H7 (cell line): ENCODE results near the gene IGFBP1. TPM values are rescaled to one million over a fixed set of nuclear protein-coding genes. Genes with fewer than 3 reads are reported as not detected.
A peak's percentile ranks its signal among the peaks of the same experiment; 100 is the strongest.

Experiments used
- DNase-seq: peaks from one replicate; pipeline ENCODE4 v3.0.0; 2012
- H3K27me3 ChIP-seq: 2 replicates; pipeline ENCODE4 v1.6.0; 2011; ENCODE audit warnings: mild to moderate bottlenecking, low read length; ENCODE audit not compliant: control insufficient read depth, insufficient read depth
- H3K36me3 ChIP-seq: replicated peaks from 2 replicates; pipeline ENCODE4 v1.5.1; 2011; ENCODE audit warnings: low read length; ENCODE audit not compliant: control insufficient read depth, insufficient read depth
- H3K4me3 ChIP-seq: 2 replicates; pipeline ENCODE4 v1.5.1; 2011; ENCODE audit warnings: low read depth, mild to moderate bottlenecking, control low read depth, low read length, moderate library complexity; ENCODE audit not compliant: insufficient read depth
- total RNA-seq: library from RNA; depleted of rRNA; stranded (reverse); fragments of >200 nt; shearing (Covaris generic); gene quantifications from 2 replicates; pipeline ENCODE4 v1.2.3, GENCODE V29; 2014

The IGFBP1 gene
- total RNA-seq, 1 experiment from 2014 or later: not detected

DNA sequence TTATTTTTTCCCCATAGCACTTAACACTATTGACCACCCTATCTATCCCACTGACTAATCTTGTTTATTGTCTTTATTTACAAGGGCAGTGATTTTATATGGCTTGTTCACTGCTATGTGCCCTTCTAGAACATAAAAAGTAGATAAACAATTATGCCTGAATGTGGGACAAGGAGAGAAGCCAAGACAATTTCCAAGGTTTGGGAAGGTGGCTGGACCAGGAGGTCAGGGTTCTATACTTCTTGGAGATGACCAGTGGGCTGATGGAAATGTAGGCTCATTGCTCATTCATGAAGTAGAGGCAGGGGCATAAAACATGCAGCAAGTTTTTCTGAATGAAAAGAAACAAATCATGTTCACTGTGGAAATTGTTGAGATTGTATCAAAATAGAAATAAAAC is 21.3 kb downstream of the IGFBP1 start:
- no peak for DNase-seq
- Histone ChIP-seq H3K27me3 (no peaks in the 10 kb centered on the region), H3K36me3 (no peaks in the 10 kb centered on the region)

DNA sequence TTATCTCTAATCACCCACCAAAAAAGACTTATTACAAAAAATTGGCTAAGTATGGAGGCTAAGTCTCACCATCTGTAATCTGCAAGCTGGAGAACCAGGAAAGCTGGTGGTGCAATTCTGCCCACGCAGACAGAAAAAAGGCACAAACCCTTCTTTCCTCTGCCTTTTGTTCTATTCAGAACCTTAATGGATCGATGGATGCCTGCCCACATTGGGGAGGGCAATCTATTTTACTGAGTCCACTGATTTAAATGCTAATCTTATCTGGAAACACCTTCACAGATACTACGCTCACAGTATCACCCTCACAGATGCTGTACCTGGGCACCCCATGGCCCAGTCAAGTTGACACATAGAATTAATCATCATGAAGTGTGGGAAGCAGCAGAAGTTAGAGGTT is 22.6 kb downstream of the IGFBP1 start:
- H3K27me3 ChIP-seq: no peaks in the 10 kb centered on the region
- DNase-seq: no peak
- no peaks in the 10 kb centered on the region for H3K36me3 ChIP-seq
- H3K4me3 ChIP-seq: no peak overlapping the region

More for the DNA sequence above, 21.3 kb downstream of the IGFBP1 start:
- no peak overlapping the region for H3K4me3 ChIP-seq

DNA sequence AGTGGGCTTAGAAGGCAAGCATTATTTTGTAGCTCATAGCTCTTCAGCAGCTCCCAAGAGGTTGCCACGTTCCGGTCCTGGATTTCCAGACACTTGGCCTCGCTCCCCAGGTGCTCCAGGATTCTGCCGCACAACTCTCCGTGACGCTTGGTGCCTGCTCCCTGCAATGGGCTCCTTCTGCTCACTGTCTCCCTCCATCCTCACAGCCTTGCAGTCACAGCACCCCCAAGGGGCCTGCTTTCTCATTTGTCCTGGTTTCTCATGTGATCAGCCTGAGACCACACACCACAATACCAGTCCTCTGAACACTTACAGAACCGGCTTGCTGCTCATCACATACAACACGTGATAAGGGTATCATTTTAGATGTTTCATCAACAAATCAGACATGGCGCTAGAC is 23.0 kb downstream of the IGFBP1 start:
- Histone ChIP-seq H3K36me3 (no peaks in the 10 kb centered on the region), H3K4me3 (no peak overlapping the region), H3K27me3 (no peaks in the 10 kb centered on the region)
- DNase-seq: no peak

DNA sequence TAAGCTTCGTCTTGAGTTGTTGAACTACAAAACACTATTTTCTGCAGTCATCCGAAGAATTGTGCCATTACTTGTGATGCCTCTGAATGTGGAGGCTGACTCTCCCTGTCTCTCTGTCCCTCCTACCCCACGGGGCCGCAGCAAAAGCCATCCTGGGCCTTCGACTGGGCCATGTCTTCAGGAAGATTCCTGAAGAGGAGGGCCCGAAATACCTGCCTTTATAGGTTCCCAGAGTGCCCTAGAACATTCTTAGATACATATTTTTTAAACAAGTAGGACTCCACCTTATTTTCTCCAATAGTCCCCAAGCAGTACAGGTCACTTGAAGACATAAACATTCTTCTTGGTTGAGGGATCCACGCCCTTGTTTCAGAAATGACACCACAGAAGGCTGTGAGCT is 24.7 kb downstream of the IGFBP1 start:
- Histone ChIP-seq H3K36me3 (no peaks in the 10 kb centered on the region), H3K4me3 (no peak overlapping the region), H3K27me3 (peaks cover 4% of the 10 kb centered on the region)
- DNase-seq: no peak

DNA sequence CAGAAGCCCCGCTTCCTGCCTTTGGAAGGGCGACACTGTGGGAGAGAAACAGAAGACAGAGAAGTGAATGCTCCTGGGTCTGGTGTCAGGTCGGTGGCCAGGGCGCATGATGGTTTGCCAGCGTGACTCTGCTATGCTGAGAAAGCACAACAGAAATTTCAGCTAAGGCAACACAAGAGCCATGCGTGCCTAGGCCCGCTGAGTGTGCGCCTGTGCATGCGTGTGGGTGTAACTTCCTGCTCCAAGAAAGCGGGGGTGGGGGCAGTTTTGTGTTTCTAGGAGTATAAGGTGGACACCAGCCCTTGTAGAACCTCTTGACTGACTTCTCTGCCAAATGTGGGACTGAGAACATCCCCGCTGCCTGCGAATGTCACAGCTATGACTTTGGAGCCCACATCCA is 26.6 kb downstream of the IGFBP1 start:
- Histone ChIP-seq H3K36me3 (no peaks in the 10 kb centered on the region), H3K4me3 (no peak overlapping the region), H3K27me3 (peaks cover 23% of the 10 kb centered on the region)
- no peak for DNase-seq

DNA sequence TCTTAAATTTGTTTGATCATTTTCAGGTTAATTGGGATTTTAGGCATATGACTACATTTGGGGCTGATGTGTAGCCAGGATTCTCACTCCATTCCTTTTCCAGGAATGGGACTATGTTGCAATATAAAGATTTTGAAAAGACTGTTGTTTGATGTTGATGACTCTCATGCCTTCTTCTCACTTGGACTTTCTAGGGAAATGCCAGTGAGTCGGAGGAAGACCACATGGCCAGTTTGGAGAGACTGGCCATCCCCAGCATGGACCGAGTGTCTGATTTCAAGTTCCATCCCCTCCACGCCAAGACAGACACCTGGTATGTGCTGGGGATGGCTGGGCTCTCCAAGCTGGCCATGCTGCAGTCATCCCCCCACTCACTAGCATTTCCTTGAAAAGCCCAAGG is 27.3 kb downstream of the IGFBP1 start:
- no peak overlapping the region for H3K4me3 ChIP-seq
- H3K36me3 ChIP-seq: no peaks in the 10 kb centered on the region
- DNase-seq: no peak
- peaks cover 30% of the 10 kb centered on the region for H3K27me3 ChIP-seq

DNA sequence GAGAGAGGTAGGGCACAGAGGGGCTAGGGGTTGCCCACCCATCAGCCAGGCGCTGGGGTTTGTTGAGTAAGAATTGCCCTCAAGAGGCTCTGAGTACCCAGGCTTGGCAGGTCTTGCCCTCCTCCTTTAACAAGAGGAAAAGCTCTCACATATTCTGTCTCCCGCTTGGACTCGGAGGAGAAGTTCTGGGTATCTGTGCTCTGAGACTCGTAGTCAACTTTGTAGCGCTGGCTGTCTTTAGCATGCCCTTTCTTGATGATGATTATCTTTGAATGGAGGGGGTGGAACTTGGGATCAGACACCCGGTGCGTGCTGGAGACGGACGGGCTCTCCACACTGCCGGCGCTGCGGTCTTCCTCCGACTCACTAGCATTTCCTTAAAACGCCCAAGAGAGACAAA is 28.8 kb downstream of the IGFBP1 start:
- Histone ChIP-seq H3K4me3 (no peak overlapping the region), H3K27me3 (peaks cover 44% of the 10 kb centered on the region), H3K36me3 (no peaks in the 10 kb centered on the region)
- DNase-seq: no peak

DNA sequence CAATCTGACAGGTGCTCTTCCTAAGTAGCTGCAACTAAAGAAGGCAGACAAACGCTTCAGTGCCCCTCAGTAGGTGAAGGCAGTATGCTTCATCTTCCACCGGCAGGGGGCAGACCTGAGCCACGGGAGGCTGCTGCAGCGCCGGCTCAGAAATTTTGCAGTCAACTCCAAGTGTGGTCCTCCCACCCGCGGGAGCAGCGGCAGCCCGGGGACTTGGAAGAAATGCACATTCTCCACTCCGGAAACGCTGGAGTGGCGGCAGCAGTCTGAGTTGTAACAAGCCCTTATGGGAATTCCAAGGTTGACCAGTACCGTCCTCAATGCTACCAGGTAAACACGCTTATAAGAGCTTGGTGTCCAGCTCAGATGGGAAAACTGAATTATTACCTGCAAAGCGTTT is 29.4 kb downstream of the IGFBP1 start:
- peak; percentile 86 for DNase-seq
- Histone ChIP-seq H3K4me3 (no peak overlapping the region), H3K27me3 (peaks cover 48% of the 10 kb centered on the region), H3K36me3 (no peaks in the 10 kb centered on the region)

DNA sequence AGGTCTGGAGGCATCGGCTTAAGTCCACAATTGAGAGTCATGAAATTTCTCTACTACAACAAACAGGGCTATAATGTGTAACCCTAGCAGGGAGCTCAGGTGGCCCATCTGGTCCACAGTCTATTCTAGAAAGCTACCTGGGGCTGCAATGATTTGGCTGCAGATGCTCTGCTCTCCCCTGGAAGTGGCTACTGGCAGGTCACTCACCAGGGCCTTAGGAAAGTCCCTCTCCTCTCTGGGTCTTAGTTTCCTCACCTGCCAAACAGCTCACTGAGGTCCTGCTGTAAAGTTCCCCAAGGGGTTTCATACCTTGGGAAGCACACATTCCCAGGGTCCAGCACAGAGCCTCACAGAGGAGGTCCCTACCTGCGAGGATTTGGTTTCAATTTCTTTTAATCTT is 30.3 kb downstream of the IGFBP1 start:
- DNase-seq: no peak
- no peaks in the 10 kb centered on the region for H3K36me3 ChIP-seq
- no peak overlapping the region for H3K4me3 ChIP-seq
- peaks cover 48% of the 10 kb centered on the region for H3K27me3 ChIP-seq

DNA sequence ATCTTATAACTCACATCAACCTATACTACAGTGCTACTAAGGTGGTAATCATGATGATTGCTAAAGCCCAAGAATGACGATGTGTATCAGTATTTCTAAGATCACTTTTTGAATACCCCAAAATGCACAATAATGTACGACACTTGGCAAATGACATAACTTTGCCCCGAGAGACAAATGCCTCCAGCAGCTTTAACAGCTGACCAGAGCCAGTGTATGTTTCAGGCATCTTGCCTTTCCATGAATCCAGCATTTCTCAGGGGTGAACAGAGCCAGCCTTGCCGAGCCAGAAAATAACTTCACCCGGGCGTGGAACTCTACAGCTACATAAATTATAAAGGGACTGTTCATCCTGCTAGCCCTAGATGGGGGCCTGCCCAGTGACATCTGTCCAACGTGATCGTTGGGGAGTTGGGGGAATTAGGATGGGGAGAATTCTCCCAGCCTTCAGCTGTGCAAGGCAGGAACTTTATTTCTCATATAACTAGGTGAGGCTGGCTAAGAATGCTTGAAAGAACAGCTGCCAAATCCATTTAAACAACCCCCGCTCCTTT is 31.0 kb downstream of the IGFBP1 start:
- no peak for DNase-seq
- Histone ChIP-seq H3K36me3 (no peaks in the 10 kb centered on the region), H3K4me3 (no peak overlapping the region), H3K27me3 (peaks cover 48% of the 10 kb centered on the region)

DNA sequence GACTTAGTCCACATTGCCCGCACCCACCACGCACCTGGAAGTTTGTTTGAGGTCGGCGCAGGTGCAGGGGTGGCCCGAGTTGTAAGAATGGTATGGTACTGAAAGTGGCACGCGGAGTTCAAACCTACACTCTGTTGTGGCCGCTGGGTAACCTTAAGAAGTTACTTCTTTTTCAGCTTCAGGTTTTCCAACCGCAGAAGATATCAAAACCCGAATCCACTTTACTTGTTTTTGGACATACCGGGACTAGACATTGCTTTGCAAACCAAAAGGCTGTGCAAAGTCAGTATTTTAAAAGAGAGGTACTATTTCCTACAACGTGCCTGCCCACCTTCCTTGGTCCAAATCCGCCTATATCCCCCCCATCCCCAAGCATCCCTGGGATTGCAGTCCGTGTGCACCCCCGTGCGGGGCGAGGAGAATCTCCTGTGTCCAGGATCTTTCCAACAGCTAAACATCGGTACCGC is 31.7 kb downstream of the IGFBP1 start:
- DNase-seq: no peak
- Histone ChIP-seq H3K36me3 (no peaks in the 10 kb centered on the region), H3K27me3 (peaks cover 48% of the 10 kb centered on the region), H3K4me3 (peak overlapping the region; percentile 60)

DNA sequence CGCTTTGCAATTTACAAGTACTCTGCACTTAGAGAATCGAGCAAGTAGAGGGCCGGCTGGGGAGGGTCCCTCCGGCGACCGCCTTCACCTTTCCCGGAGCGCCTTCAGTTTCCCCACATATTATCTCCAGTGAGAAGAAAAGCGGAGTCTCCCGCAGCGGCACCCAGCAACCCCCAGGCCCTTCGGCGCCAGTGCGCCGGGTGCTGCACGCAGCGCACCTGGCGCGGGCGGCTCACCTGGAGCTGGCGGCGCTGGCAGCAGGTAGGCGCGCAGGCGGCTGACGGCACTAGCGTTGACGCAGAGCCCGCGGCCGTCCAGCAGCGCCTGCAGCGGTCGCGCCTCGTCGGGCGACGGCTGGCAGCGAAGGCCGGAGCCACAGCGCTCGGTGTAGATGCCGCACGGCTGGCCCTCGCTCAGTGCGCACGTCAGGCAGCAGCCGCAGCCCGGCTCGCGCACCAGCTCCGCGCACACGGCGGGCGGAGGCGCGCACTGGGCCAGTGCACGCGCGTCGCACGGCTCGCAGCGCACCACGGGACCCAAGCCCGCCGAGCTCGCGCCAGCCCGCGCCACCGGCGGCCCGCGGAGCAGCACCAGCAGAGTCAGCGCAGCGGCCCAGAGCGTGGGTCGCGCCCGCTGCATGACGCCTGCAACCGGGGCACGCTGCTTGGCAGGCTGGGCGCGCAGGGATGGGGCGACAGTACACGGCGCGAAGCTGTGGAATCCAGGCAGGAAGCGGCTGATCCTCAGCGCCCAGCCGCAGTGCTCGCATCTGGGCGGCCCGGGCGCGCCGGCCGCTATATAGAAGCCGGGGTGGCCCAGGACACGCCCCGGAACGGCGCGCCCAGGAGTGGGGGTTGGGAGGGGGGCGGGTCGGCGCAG is 32.5 kb downstream of the IGFBP1 start, which contains the start of gene IGFBP3:
Gene IGFBP3, minus strand, starts transcription at position 771 of the 879 bp plus-strand sequence. Its CDS starts 132 bp downstream, at position 639.
- DNase-seq: peak; percentile 86
- H3K36me3 ChIP-seq: no peaks in the 10 kb centered on the region
- peaks cover 48% of the 10 kb centered on the region for H3K27me3 ChIP-seq
- peak within 1 kb of the TSS; percentile 60 for H3K4me3 ChIP-seq

DNA sequence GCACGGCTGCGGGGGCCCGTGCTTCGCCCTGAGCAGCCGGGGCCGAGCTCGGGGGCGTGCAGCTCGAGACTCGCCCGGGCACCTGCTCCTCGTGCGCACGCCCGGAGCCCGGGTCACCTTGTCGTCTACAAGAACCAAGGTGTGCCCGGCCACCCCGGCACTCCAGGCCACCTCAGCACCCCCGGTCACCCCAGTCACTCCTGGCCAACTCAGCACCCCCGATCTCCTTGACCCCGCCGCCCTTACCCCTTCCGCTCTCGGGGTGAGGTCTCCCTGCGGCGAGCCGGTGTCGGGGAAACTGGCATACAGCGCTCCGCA is 33.1 kb downstream of the IGFBP1 start:
- Histone ChIP-seq H3K36me3 (no peaks in the 10 kb centered on the region), H3K27me3 (peaks cover 48% of the 10 kb centered on the region), H3K4me3 (peak overlapping the region; percentile 60)
- DNase-seq: no peak

DNA sequence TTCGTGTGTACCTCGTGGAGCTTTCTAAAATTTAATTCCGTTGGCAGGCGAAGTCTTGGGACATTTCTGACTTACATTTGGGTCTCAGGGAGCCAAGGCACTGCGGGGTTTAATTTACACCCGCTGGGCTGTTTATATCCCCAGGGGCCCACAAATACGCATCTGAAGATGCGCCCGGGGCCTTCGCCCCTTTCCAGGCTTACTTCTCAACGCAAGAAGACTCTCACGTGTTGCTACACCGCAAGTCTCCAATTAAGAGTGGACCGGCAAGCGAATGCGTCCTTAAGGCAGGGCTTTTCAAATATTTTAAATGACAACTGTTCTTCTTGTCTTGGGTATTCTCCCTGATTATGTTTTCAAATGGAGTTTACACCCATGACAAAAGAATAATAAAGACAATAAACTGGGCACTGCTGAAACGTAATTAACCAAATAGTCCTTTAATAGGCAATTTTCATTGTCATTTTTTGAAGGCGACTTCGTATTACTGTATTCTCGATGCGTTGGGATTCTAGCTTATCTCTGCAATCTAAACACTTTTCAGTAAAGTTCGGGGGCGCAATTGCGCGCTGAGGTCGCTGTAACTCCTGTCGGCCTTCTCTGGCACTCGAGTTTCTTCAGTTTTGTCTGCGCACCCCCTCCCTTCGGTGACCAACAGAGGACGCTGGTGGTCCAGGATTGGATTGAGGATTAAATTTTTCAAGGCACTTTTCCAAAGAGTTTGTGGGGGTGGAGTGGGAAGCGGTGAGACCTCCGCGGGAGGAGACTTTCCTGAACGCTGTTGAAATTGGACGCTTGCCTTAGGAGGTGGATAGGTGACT is 33.6 kb downstream of the IGFBP1 start:
- Histone ChIP-seq H3K27me3 (peaks cover 48% of the 10 kb centered on the region), H3K36me3 (no peaks in the 10 kb centered on the region), H3K4me3 (peak overlapping the region; percentile 60)
- peak; percentile 71 for DNase-seq

DNA sequence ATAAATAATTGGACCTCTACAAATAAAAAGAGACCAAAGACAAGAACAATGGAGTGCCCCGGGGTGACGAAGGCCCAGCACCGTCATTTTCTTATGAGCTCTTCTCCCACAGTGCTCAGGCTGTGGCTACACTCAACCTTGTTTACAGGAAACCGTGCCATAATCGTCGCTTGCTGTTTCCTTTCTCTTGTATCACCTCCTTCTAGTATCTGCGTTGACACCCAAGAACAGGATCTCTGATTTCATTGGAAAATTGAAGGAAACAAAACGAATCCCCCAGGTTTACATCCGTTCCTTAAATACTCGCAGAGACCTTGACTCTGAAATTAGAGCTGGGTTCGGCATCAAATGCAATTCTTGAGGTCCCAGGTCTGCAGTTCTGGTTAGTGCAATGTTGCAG is 34.5 kb downstream of the IGFBP1 start:
- peaks cover 45% of the 10 kb centered on the region for H3K27me3 ChIP-seq
- H3K4me3 ChIP-seq: peak overlapping the region; percentile 54
- DNase-seq: no peak
- no peaks in the 10 kb centered on the region for H3K36me3 ChIP-seq
